SK-N-SH (cell line): ENCODE results near the gene HOXD11. TPM values are rescaled to one million over a fixed set of nuclear protein-coding genes. Genes with fewer than 3 reads are reported as not detected.

Experiments used
- CTCF ChIA-PET: fragments of 300-600, 350-600 bp; formaldehyde crosslinking; extraction: SDS; loops from one replicate; lab custom pipeline; 2021; lab: Yijun Ruan, JAX
- POLR2A ChIA-PET: fragments of 350-600 bp; sonication (Branson Sonifier 250); formaldehyde crosslinking; extraction: SDS; loops from one replicate; lab custom pipeline; 2020; ENCODE audit warnings: antibody characterized with exemption, inconsistent platforms; lab: Yijun Ruan, JAX
- DNase-seq: peaks from one replicate; pipeline ENCODE4 v3.0.0; 2012
- H2AFZ ChIP-seq: fragments of 200-600 bp; sonication (generic); 2 replicates; pipeline ENCODE4 v1.8.1; 2016; ENCODE audit warnings: antibody characterized with exemption, mild to moderate bottlenecking, low read depth
- H3F3A ChIP-seq: fragments of 200-600 bp; sonication (generic); replicated peaks from 2 replicates; pipeline ENCODE3; 2016; ENCODE audit warnings: antibody characterized with exemption, mild to moderate bottlenecking; ENCODE audit not compliant: insufficient read depth
- H3K27ac ChIP-seq, 2 experiments: fragments of 200-500 bp in 1 of 2; fragments of 200-600 bp in 1 of 2; sonication (Bioruptor generic) in 1 of 2; sonication (generic), shearing (Covaris generic) in 1 of 2; 2 replicates each; pipeline versions ENCODE4 v1.5.1 to v1.6.1; 2014 to 2016; ENCODE audit warnings: low read depth in 2 of 2, inconsistent platforms in 1 of 2, low read length in 1 of 2, mild to moderate bottlenecking in 1 of 2, mixed read lengths in 1 of 2
- H3K27me3 ChIP-seq: fragments of 200-600 bp; sonication (generic), shearing (Covaris generic); 2 replicates; pipeline ENCODE4 v1.6.1; 2016; ENCODE audit warnings: mixed run types; ENCODE audit not compliant: insufficient read depth
- H3K36me3 ChIP-seq, 2 experiments: fragments of 200-500 bp in 1 of 2; fragments of 200-600 bp in 1 of 2; sonication (Bioruptor generic) in 1 of 2; sonication (generic) in 1 of 2; replicated peaks in 1 of 2; 2 replicates each; pipeline versions ENCODE3 to v1.5.1; 2014 to 2016; ENCODE audit warnings: low read length in 1 of 2, mild to moderate bottlenecking in 1 of 2; ENCODE audit not compliant: insufficient read depth in 2 of 2, control insufficient read depth in 1 of 2
- H3K4me1 ChIP-seq, 2 experiments: fragments of 200-500 bp in 1 of 2; fragments of 200-600 bp in 1 of 2; sonication (Bioruptor generic) in 1 of 2; sonication (generic), shearing (Covaris generic) in 1 of 2; 2 replicates each; pipeline versions ENCODE4 v1.5.1 to v1.6.1; 2014 to 2016; ENCODE audit warnings: low read depth in 1 of 2, low read length in 1 of 2, mixed run types in 1 of 2; ENCODE audit not compliant: insufficient read depth in 2 of 2, control insufficient read depth in 1 of 2
- H3K4me2 ChIP-seq: fragments of 200-600 bp; sonication (generic), shearing (Covaris generic); 2 replicates; pipeline ENCODE4 v1.6.1; 2017; ENCODE audit warnings: mixed run types
- H3K4me3 ChIP-seq, 2 experiments: fragments of 200-500 bp in 1 of 2; fragments of 200-600 bp in 1 of 2; sonication (Bioruptor generic) in 1 of 2; sonication (generic), shearing (Covaris generic) in 1 of 2; 2 replicates each; pipeline versions ENCODE4 v1.5.1 to v1.8.1; 2014 to 2016; ENCODE audit warnings: low read depth in 2 of 2, inconsistent platforms in 1 of 2, low read length in 1 of 2, mild to moderate bottlenecking in 1 of 2, mixed read lengths in 1 of 2, moderate library complexity in 1 of 2
- H3K79me2 ChIP-seq: fragments of 200-600 bp; sonication (generic); 2 replicates; pipeline ENCODE4 v1.8.1; 2017; ENCODE audit warnings: mild to moderate bottlenecking; ENCODE audit not compliant: insufficient read depth
- H3K9ac ChIP-seq: fragments of 200-600 bp; sonication (generic); 2 replicates; pipeline ENCODE4 v1.6.1; 2017; ENCODE audit warnings: mixed run types
- H3K9me2 ChIP-seq: fragments of 200-600 bp; sonication (generic); 2 replicates; pipeline ENCODE4 v1.6.1; 2017; ENCODE audit warnings: mixed run types
- H3K9me3 ChIP-seq: fragments of 200-600 bp; sonication (generic); 2 replicates; pipeline ENCODE4 v1.6.1; 2017; ENCODE audit warnings: mixed run types, mild to moderate bottlenecking, moderate library complexity
- H4K20me1 ChIP-seq: fragments of 200-600 bp; sonication (generic); 2 replicates; pipeline ENCODE4 v1.6.1; 2017; ENCODE audit warnings: mild to moderate bottlenecking, mixed run types; ENCODE audit not compliant: insufficient read depth
- CHD2 ChIP-seq: fragments of 150-350 bp; IDR thresholded peaks from 2 replicates; pipeline ENCODE4 v1.6.1; 2018; ENCODE audit warnings: low read length; ENCODE audit not compliant: partially characterized antibody
- CTCF ChIP-seq: fragments of 200-600 bp; sonication (generic); IDR thresholded peaks from 2 replicates; pipeline ENCODE4 v1.6.1; 2017; ENCODE audit warnings: antibody characterized with exemption, mild to moderate bottlenecking, moderate library complexity
- ELF1 ChIP-seq: IDR thresholded peaks from 2 replicates; pipeline ENCODE4 v1.4.0; 2012
- EZH2phosphoT487 ChIP-seq: fragments of 200-600 bp; sonication (generic); IDR thresholded peaks from 2 replicates; pipeline ENCODE4 v1.6.1; 2017; ENCODE audit warnings: low read depth, mixed run types, mild to moderate bottlenecking, antibody characterized with exemption, moderate library complexity, borderline replicate concordance
- FOSL2 ChIP-seq: IDR thresholded peaks from 2 replicates; pipeline ENCODE4 v1.4.0; 2012; ENCODE audit warnings: low read depth, mild to moderate bottlenecking, moderate library complexity, borderline replicate concordance
- GABPA ChIP-seq: IDR thresholded peaks from 2 replicates; pipeline ENCODE4 v1.4.0; 2012; ENCODE audit warnings: low read depth, mild to moderate bottlenecking
- IRF3 ChIP-seq: fragments of 150-350 bp; IDR thresholded peaks from 2 replicates; pipeline ENCODE4 v1.6.1; 2016; ENCODE audit warnings: mild to moderate bottlenecking, low read depth, low read length
- JUND ChIP-seq: IDR thresholded peaks from 2 replicates; pipeline ENCODE4 v1.4.0; 2012
- MAX ChIP-seq: IDR thresholded peaks from 2 replicates; pipeline ENCODE4 v1.4.0; 2012; ENCODE audit warnings: low read depth
- MEF2A ChIP-seq: IDR thresholded peaks from 2 replicates; pipeline ENCODE4 v1.4.0; 2012; ENCODE audit warnings: low read depth, borderline replicate concordance
- NFIC ChIP-seq: IDR thresholded peaks from 2 replicates; pipeline ENCODE4 v1.4.0; 2012; ENCODE audit warnings: borderline replicate concordance
- NRF1 ChIP-seq: IDR thresholded peaks from 2 replicates; pipeline ENCODE4 v1.6.1; 2012; ENCODE audit warnings: low read depth, mild to moderate bottlenecking, low read length
- RCOR1 ChIP-seq: fragments of 150-350 bp; IDR thresholded peaks from 2 replicates; pipeline ENCODE4 v1.6.1; 2017; ENCODE audit warnings: antibody characterized with exemption, low read length
- RFX5 ChIP-seq: IDR thresholded peaks from 2 replicates; pipeline ENCODE4 v1.6.1; 2012; ENCODE audit warnings: mild to moderate bottlenecking, improper control_type of control experiment, low read length
- RXRA ChIP-seq: IDR thresholded peaks from 2 replicates; pipeline ENCODE4 v1.4.0; 2012; ENCODE audit warnings: low read depth, mild to moderate bottlenecking, borderline replicate concordance
- SIN3A ChIP-seq: IDR thresholded peaks from 2 replicates; pipeline ENCODE4 v1.6.1; 2012; ENCODE audit warnings: low read depth, mild to moderate bottlenecking, low read length, moderate library complexity, borderline replicate concordance
- TEAD4 ChIP-seq: IDR thresholded peaks from 2 replicates; pipeline ENCODE4 v1.4.0; 2012; ENCODE audit warnings: mild to moderate bottlenecking, borderline replicate concordance; ENCODE audit not compliant: insufficient read depth
- USF1 ChIP-seq: IDR thresholded peaks from 2 replicates; pipeline ENCODE4 v1.4.0; 2012; ENCODE audit warnings: low read depth, borderline replicate concordance
- USF2 ChIP-seq: fragments of 150-350 bp; IDR thresholded peaks from 2 replicates; pipeline ENCODE4 v1.6.1; 2017; ENCODE audit warnings: antibody characterized with exemption, low read length, low read depth, borderline replicate concordance
- YY1 ChIP-seq: IDR thresholded peaks from 2 replicates; pipeline ENCODE4 v1.4.0; 2012; ENCODE audit warnings: low read depth, mild to moderate bottlenecking
- WGBS: methylation state at CpG from one replicate; pipeline ENCODE4 v1.1.6; 2017; ENCODE audit warnings: low lambda C conversion rate; 5-methylcytosine and 5-hydroxymethylcytosine counted together
- polyA plus RNA-seq, 3 experiments: library from polyadenylated mRNA; depleted of rRNA; stranded (reverse); fragments of >200 nt; gene quantifications; 2 replicates each; pipeline ENCODE4 v1.2.3, GENCODE V29; 2012

The HOXD11 gene
- polyA plus RNA-seq, 1 of the 3 experiments (the other 2 are of a cell fraction) = not detected

- H3K9me3 ChIP-seq = no peaks in the 10 kb centered on the region
- ChIA-PET CTCF (interaction anchor here (0.6 to 26.1 kb wide), 10 partner anchors 10 to 1038 kb away, joined by 3 to 1047 read pairs (median 16); partner anchors contain the start of genes HOXD10 and HOXD11), POLR2A (interaction anchor here (0.5 to 4.1 kb wide), 5 partner anchors 8 to 1065 kb away, joined by 3 to 27 read pairs (median 6); no protein-coding TSS in a partner anchor)
- DNase-seq = no peak
- peaks cover 3% of the 10 kb centered on the region for H3F3A ChIP-seq
- H4K20me1 ChIP-seq = no peaks in the 10 kb centered on the region
- H3K79me2 ChIP-seq = no peaks in the 10 kb centered on the region
- H3K36me3 ChIP-seq = no peaks in the 10 kb centered on the region
- H3K4me2 ChIP-seq = peak overlapping the region; percentile 84
- H3K4me1 ChIP-seq = peaks cover 4 to 16% of the 10 kb centered on the region in 2 experiments; a peak in 3 of 4 replicates
- H3K9me2 ChIP-seq = no peaks in the 10 kb centered on the region
- WGBS = 35% methylated on average over 27 of the region's 40 CpGs
- peak overlapping the region; percentile 63 for H3K9ac ChIP-seq
- peak overlapping the region in 1 of 2 experiments; percentile 87; a peak in 2 of 4 replicates for H3K27ac ChIP-seq
- H3K27me3 ChIP-seq = no peaks in the 10 kb centered on the region; the same call in none of the 2 replicates
- TF ChIP-seq NFIC (no peak), RFX5 (no peak), SIN3A (peak; percentile 12; the same call in 1 of the 2 replicates), RXRA (no peak)
- peak overlapping the region; percentile 94; the same call in 1 of the 2 replicates for H2AFZ ChIP-seq
- H3K4me3 ChIP-seq = peak overlapping the region; percentile 66 to 78
Measured at GRCh38 chr2:176123411-176124109, 16.5 kb downstream of the HOXD11 start.

GRCh38 chr2:176124110-176124946 lies 17.2 kb downstream of the HOXD11 start:
- no peaks in the 10 kb centered on the region for H3K9me3 ChIP-seq
- ChIA-PET CTCF (interaction anchor here (0.6 to 26.1 kb wide), 9 partner anchors 10 to 1025 kb away, joined by 3 to 1047 read pairs (median 30); partner anchors contain the start of gene HOXD10), POLR2A (interaction anchor here (0.9 to 4.1 kb wide), 3 partner anchors 7 to 514 kb away, joined by 3 to 27 read pairs (median 19); no protein-coding TSS in a partner anchor)
- no peak for TF ChIP-seq TEAD4
- no peak for TF ChIP-seq ELF1
- TF ChIP-seq MEF2A = no peak
- TF ChIP-seq YY1 = no peak
- no peak for TF ChIP-seq CHD2
- TF ChIP-seq NRF1 = no peak
- TF ChIP-seq SIN3A = no peak
- no peak for TF ChIP-seq JUND
- no peak for TF ChIP-seq IRF3
- no peak for TF ChIP-seq RCOR1
- TF ChIP-seq USF1 = no peak
- no peak for TF ChIP-seq USF2
- TF ChIP-seq CTCF = no peak
- TF ChIP-seq FOSL2 = no peak
- no peak for TF ChIP-seq EZH2phosphoT487
- no peak for TF ChIP-seq GABPA
- TF ChIP-seq MAX = no peak
- no peaks in the 10 kb centered on the region for H4K20me1 ChIP-seq
- H3K27ac ChIP-seq = no peak overlapping the region; a peak in 1 of 4 replicates
- no peak overlapping the region for H3K9ac ChIP-seq
- H3F3A ChIP-seq = peaks cover 3% of the 10 kb centered on the region
- WGBS = 86% methylated on average over 20 of the region's 34 CpGs
- no peaks in the 10 kb centered on the region for H3K9me2 ChIP-seq
- H3K36me3 ChIP-seq = no peaks in the 10 kb centered on the region
- H2AFZ ChIP-seq = no peak overlapping the region
- peak overlapping the region; percentile 84 for H3K4me2 ChIP-seq
- H3K27me3 ChIP-seq = no peaks in the 10 kb centered on the region; the same call in 1 of the 2 replicates
- H3K79me2 ChIP-seq = no peaks in the 10 kb centered on the region
- H3K4me1 ChIP-seq = peaks cover 4 to 21% of the 10 kb centered on the region in 2 experiments; a peak in 3 of 4 replicates
- H3K4me3 ChIP-seq = peak overlapping the region in 1 of 2 experiments; percentile 78; a peak in 2 of 4 replicates
- DNase-seq = no peak
